GM18511 (cell line): ENCODE results near the gene EIF5AL1.
"Not testable (repeated sequence)": the region's sequence is repeated elsewhere in the genome, so short reads cannot be mapped to it uniquely, and the experiment has no call there.

Source experiments
- ATAC-seq: cut with Tn5 transposase; IDR thresholded peaks from one replicate; pipeline ENCODE4 v1.9.1; 2021; ENCODE audit warnings: mild to moderate bottlenecking, moderate library complexity; ENCODE audit not compliant: unreplicated experiment

EIF5AL1 gene

GRCh38 chr10:79511891-79512583 is at the start of gene EIF5AL1:
Gene EIF5AL1, plus strand, starts transcription at chr10:79512533. Its CDS starts 117 bp downstream, at chr10:79512650.
- not testable (repeated sequence) for ATAC-seq

- ATAC-seq = no peak
Observed at GRCh38 chr10:79463578-79464496, 48.5 kb upstream of the EIF5AL1 start.

- no peak for ATAC-seq
Observed at GRCh38 chr10:79465341-79465740, 47.0 kb upstream of the EIF5AL1 start.

- ATAC-seq = no peak
Observed at GRCh38 chr10:79468015-79468560, 44.2 kb upstream of the EIF5AL1 start.

GRCh38 chr10:79468841-79469585 is 43.3 kb upstream of the EIF5AL1 start:
- no peak for ATAC-seq

GRCh38 chr10:79470096-79470495 is 42.2 kb upstream of the EIF5AL1 start:
- no peak for ATAC-seq

- no peak for ATAC-seq
Observed at GRCh38 chr10:79471776-79472175, 40.6 kb upstream of the EIF5AL1 start.

GRCh38 chr10:79472449-79472848 is 39.9 kb upstream of the EIF5AL1 start:
- ATAC-seq = no peak

GRCh38 chr10:79472951-79473350 is 39.4 kb upstream of the EIF5AL1 start:
- no peak for ATAC-seq

- no peak for ATAC-seq
Observed at GRCh38 chr10:79473496-79474095, 38.7 kb upstream of the EIF5AL1 start.

- no peak for ATAC-seq
Observed at GRCh38 chr10:79475119-79475653, 37.1 kb upstream of the EIF5AL1 start.

- ATAC-seq = no peak
Observed at GRCh38 chr10:79475877-79476276, 36.5 kb upstream of the EIF5AL1 start.

- no peak for ATAC-seq
Observed at GRCh38 chr10:79476645-79477044, 35.7 kb upstream of the EIF5AL1 start.

- ATAC-seq = no peak
Observed at GRCh38 chr10:79477456-79477855, 34.9 kb upstream of the EIF5AL1 start.

- ATAC-seq = no peak
Observed at GRCh38 chr10:79479283-79479909, 32.9 kb upstream of the EIF5AL1 start.

- ATAC-seq = no peak
Observed at GRCh38 chr10:79482304-79482703, 30.0 kb upstream of the EIF5AL1 start.

- ATAC-seq = no peak
Observed at GRCh38 chr10:79482741-79483140, 29.6 kb upstream of the EIF5AL1 start.

- ATAC-seq = no peak
Observed at GRCh38 chr10:79483299-79483698, 29.0 kb upstream of the EIF5AL1 start.

GRCh38 chr10:79483948-79484347 is 28.4 kb upstream of the EIF5AL1 start:
- no peak for ATAC-seq

GRCh38 chr10:79484476-79484875 is 27.9 kb upstream of the EIF5AL1 start:
- no peak for ATAC-seq
